Measurements from ENCODE around the gene CENPX.
"Not testable (repeated sequence)": the region's sequence is repeated elsewhere in the genome, so short reads cannot be mapped to it uniquely, and the experiment has no call there.

The CENPX gene

DNA sequence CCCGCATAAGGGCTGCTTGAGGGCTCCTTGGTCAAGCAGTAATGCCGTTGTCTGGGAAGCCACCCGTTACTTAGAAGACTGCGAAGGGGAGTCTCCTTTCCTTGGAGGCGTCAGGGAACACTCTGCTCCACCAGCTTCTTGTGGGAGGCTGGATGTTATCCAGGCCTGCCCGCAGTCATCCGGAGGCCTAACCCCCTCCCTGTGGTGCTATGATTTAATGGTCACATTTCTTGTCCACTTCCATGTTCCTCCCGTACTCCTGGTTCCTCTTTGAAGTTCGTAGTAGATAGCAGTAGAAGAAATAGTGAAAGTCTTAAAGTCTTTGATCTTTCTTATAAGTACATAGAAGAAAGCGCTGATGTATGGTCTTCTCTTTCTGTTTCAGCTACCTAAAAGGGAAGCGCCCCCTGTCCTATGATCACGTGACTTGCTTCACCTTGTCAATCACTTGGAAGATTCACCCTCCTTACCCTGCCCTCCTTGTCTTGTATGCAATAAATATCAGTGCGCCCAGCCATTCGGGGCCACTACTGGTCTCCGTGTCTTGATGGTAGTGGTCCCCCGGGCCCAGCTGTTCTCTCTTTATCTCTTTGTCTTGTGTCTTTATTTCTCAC, 16.2 kb upstream of the CENPX start:
- DNase-seq: not testable (repeated sequence)

- no peak for DNase-seq
Observed at GRCh38 chr17:82037889-82038195, 15.2 kb upstream of the CENPX start.

DNA sequence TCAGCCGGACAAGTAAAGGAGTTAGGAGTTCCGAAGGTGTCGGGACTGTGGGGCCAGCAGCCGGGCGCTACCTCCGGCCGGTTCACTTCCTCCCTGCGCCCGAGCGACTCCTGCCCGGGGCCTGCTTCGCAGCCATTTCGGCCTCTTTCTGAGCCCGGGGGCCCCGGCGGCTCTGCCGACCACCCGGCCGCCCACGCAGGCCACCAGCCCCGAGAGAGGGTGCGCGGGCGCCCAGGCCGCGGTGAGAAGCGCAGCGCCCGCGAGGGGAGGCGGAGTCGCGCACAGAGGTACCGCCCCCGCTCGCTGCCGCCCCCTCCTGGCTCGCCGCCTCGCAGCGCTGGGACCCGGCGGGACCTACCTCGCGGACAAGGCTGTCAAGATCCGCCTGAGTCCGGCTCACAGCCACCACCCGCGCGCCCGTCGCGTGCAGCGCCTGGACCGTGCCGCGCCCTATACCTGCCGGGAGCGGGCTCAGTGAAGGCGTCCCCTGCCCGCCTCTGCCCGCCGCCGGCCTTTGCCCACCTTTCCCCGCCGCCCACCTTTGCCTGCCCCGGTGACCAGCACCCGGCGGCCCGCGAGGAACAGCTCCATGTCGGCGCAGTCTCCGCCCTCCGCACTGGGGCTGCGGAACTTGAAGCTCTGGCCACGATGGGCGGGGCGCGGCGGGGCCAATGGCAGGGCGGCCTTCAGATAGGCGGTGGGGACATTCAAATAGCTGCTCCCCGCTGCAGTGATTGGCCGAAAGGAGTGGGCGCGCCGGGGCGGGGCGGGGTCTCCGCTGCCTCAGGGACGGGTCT, 14.6 kb upstream of the CENPX start, which contains the start of gene DCXR:
TSS of gene DCXR (minus strand) at position 606 of the 797 bp plus-strand sequence. CDS start at position 591, 15 bp downstream.
- DNase-seq: peak; percentile 97

- DNase-seq: no peak
Observed at GRCh38 chr17:82036634-82037091, 14.0 kb upstream of the CENPX start.

GRCh38 chr17:82035956-82036633, 13.4 kb upstream of the CENPX start:
- DNase-seq: no peak

DNA sequence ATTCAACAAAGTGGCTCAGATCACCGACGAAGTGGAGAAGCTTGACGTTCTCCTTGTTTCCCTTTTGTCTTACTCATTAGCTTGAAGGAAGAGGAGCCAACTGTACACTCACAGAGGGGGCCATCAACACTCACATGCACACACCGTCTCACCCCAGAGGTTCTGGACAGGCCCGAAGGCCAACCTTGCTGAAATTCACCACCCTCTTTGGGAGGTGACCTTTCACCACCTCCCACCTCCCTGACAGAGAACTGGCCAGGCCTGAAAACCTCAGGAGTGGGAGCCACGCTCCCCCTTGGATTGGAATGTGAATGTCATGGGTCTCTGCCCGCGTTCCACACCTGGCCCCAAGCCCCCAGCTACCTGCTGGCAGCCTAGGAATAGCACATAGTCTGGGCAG, 12.8 kb upstream of the CENPX start:
- no peak for DNase-seq

GRCh38 chr17:82034371-82035011, 11.8 kb upstream of the CENPX start:
- no peak for DNase-seq

GRCh38 chr17:82033359-82034085, 10.8 kb upstream of the CENPX start:
- DNase-seq: no peak

DNA sequence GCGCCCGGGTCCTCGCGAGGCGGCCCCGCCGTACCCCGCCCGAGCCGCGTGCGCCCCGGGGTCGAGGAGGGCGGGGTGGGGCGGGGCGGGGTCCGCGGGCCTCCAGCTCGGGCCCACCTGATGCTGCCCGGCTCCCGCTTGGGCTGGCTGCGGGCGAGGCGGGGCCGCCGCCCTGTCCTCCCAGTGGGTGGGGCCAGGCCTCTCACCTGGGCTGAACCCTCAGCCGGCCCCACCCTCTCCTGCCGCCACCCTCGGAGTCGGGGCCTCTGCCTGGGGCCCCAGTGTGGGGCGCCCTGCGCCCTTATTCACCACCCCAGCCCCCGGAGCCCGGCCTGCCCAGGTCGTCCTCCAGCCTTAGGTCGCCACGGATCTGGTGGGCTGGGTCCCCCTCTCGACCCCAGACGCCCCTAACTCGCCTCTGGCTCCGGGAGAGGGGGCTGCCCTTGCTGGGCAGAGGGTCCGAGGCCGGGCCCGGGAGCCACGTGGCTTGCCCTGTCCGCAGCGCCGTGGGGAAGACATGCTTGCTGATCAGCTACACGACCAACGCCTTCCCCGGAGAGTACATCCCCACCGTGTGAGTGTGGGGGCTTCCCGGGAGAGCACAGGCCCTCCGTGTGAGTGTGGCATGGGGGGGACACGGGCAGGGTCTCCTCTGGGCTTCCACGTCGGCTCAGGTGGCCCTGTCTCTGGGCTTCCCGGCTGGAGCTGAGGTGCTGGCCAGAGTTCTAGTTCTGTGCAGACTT, 9.4 kb upstream of the CENPX start:
- peak; percentile 66 to 73 for DNase-seq

- peak in 1 of 2 experiments; percentile 47 for DNase-seq
Observed at GRCh38 chr17:82031303-82031884, 8.7 kb upstream of the CENPX start, which contains the start of gene RAC3. Gene RAC3 (plus strand): TSS chr17:82031678. CDS start chr17:82031762, 84 bp downstream.

- peak; percentile 91 to 92 for DNase-seq
Observed at GRCh38 chr17:82030470-82031302, 8.0 kb upstream of the CENPX start.

DNA sequence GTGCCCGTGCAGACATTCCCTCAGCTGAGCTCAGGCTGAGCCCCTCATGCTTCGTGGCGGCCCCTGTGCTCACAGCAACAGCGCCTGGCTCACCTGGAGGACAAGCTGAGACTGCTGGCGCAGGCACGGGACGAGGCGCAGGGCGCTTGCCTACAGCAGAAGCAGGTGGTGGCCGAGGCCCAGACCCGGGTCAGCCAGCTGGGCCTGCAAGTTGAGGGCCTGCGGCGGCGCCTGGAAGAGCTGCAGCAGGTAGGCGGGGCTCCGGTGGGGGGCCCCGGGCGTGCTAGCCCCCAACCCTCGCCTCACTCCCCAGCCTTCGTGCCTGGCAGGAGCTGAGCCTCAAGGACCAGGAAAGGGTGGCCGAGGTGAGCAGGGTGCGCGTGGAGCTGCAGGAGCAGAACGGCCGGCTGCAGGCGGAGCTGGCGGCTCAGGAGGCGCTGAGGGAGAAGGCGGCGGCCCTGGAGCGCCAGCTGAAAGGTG, 7.4 kb upstream of the CENPX start:
- no peak for DNase-seq

- no peak for DNase-seq
Observed at GRCh38 chr17:82029391-82029790, 6.7 kb upstream of the CENPX start.

GRCh38 chr17:82028966-82029365, 6.3 kb upstream of the CENPX start:
- DNase-seq: no peak

- no peak for DNase-seq
Observed at GRCh38 chr17:82028246-82028645, 5.6 kb upstream of the CENPX start.

DNA sequence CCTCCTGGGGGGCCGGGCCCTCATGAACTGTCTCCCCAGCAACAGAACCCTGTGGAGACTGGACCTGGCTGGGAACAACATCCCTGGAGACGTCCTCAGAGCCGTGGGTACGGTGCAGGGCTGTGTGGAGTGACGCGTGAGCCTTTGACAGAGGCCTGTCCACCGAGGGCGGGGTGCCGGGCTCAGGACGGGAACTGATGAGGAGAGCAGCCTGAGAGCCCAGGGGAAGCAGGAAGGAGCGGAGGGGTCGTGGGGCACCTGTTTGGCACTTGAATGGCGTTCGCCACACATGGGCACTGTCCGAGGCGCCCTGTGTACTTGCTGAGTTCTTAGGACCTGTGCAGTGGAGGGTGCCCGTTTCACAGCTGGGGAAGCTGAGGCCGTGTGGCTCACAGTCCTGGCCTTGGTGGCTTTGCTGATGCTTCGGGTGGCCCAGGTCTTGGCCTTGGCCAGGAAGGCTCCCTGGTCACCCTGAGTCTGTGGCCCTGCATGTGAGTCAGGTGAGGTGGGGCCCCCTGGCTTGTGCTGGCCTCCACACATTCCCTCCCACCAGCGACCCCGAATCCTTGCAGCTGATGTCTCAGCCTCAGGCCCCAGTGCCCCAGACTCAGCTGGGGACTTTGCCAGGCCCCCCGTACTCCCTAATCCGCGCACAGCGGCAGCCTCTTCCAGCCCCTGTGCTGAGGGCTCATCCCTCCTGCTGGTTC, 2.9 kb upstream of the CENPX start:
- no peak for DNase-seq

DNA sequence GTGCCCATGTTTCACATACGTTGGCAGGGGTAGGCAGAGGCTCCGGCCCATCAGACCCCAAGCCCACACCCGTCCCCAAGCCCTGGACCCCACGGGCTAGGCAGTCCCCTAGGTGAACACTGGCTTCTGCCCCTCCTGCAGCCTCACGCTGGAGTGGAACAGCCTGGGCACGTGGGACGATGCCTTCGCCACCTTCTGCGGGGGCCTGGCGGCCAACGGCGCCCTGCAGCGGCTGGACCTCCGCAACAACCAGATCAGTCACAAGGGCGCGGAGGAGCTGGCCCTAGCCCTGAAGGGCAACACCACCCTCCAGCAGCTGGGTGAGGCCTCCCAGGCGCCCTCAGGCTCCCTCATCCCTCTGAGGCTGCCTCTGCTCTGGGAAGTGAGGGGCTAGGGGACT, 2.2 kb upstream of the CENPX start:
- no peak for DNase-seq

GRCh38 chr17:82023447-82024241, 966 bp upstream of the CENPX start:
- DNase-seq: peak; percentile 55 to 62

DNA sequence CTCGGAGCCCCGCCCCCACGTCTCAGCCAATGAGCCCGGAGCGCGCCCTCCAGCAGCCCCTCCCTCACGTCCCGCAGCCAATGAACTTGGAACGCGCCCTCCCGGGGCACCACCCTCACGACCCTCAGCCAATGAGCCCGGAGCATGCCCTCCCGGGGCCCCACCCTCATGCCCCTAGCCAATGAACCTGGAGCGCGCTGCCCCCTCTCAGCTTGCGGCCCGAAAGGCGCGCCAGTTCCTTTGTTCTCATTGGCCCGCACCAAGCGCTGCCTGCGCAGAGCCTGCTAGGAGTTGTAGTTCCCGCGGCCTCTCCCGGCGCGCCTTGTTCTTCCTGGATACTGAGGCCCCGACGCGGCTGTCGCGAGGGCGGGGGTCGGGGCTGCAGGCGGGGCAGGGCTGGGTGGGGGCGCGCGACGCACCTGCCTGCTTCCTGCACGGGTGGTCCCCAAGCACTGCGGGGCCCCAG, 336 bp upstream of the CENPX start, which contains the start of gene LRRC45:
TSS of gene LRRC45 (plus strand) at position 325 of the 466 bp plus-strand sequence. CDS start 339 bp downstream, outside the sequence.
- DNase-seq: peak; percentile 99 to 100

Data from activated T-cell treated with anti-CD3 and anti-CD28 coated beads, Interleukin-2, amount 50 U/mL, for 48 hours (primary cell).